Measurements from ENCODE around the gene CHRDL2.
A peak's percentile ranks its signal among the peaks of the same experiment; 100 is the strongest.
"Not testable (repeated sequence)": the region's sequence is repeated elsewhere in the genome, so short reads cannot be mapped to it uniquely, and the experiment has no call there.

Gene CHRDL2

DNA sequence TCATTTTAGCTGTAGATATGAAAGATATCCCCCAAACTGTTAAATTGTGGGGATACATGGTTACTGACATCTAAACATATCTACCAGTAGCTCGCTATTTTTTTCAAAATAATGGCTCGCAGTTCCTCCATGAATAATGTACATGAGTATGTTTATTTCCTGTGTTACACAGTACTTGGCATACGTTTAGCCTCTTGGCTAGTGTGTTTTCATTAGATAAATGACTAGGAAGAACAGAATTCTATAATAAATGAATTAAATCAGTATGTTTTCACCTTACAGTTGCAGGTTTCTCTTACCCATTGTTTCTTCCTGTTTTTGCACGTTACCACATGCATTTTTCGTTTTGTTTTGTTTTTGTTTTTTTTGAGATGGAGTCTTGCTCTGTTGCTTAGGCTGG, 39.2 kb upstream of the CHRDL2 start:
- Histone ChIP-seq H3K9me2 (replicated peaks; ENCODE audit: insufficient read depth, low read length) (no peaks in the 10 kb centered on the region), H3K9ac (ENCODE audit: low read length) (no peak overlapping the region), H3K27me3 (ENCODE audit: low read length) (no peaks in the 10 kb centered on the region), H2AFZ (ENCODE audit: low read depth, low read length, severe bottlenecking) (no peak overlapping the region), H3K9me3 (ENCODE audit: insufficient read depth, low read length) (no peaks in the 10 kb centered on the region), H4K20me1 (ENCODE audit: low read depth, low read length) (peaks cover 15% of the 10 kb centered on the region), H3K36me3 (ENCODE audit: low read length) (no peaks in the 10 kb centered on the region), H3K4me3 (ENCODE audit: insufficient read depth, low read length, poor library complexity, severe bottlenecking) (no peak overlapping the region), H3F3A (ENCODE audit: insufficient read depth) (no peaks in the 10 kb centered on the region; the same call in 1 of the 2 replicates), H3K79me2 (ENCODE audit: insufficient read depth, low read length) (peaks cover 14% of the 10 kb centered on the region; the same call in 1 of the 2 replicates), H3K27ac (ENCODE audit: low read depth, low read length) (no peak overlapping the region), H3K4me2 (ENCODE audit: low read depth, low read length, poor library complexity, severe bottlenecking) (peak overlapping the region; percentile 0)
- TF ChIP-seq EZH2phosphoT487 (conservative IDR thresholded peaks at IDR 0.05; ENCODE audit: low read length) = no peak
- TF ChIP-seq, protein P1, sequence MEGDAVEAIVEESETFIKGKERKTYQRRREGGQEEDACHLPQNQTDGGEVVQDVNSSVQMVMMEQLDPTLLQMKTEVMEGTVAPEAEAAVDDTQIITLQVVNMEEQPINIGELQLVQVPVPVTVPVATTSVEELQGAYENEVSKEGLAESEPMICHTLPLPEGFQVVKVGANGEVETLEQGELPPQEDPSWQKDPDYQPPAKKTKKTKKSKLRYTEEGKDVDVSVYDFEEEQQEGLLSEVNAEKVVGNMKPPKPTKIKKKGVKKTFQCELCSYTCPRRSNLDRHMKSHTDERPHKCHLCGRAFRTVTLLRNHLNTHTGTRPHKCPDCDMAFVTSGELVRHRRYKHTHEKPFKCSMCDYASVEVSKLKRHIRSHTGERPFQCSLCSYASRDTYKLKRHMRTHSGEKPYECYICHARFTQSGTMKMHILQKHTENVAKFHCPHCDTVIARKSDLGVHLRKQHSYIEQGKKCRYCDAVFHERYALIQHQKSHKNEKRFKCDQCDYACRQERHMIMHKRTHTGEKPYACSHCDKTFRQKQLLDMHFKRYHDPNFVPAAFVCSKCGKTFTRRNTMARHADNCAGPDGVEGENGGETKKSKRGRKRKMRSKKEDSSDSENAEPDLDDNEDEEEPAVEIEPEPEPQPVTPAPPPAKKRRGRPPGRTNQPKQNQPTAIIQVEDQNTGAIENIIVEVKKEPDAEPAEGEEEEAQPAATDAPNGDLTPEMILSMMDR (IDR thresholded peaks at IDR 0.05; ENCODE audit: insufficient read depth, low read length, poor library complexity, severe bottlenecking) = no peak

DNA sequence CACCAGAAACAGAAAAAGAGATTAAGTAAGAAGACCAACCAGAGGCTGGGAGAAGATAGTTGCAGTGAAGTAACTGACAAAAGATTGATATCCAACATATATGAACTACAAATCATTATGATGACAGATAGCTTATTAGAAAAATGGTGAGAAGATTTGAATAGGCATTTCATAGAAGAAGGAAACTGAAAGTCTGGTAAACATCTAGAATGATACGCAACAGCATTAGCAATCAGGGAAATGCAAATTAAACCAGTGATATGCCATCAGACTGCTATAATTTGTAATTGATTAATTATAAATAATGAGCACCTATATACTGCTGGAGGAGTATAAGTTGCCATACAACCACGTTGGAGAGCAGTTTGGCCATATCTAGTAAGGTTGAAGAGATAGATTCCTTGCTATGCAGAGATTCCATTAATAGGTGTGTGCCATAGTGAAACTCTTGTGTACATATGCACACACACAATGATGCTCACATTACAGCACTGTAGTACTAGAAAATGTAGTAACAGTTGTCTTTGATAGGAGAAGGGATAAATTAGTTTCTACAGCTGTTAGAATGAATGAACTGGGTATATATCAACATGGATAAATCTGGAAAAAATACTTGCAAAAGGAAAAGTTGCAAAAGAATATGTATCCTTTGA, 38.0 kb upstream of the CHRDL2 start:
- Histone ChIP-seq H4K20me1 (ENCODE audit: low read depth, low read length) (peaks cover 15% of the 10 kb centered on the region), H3K4me2 (ENCODE audit: low read depth, low read length, poor library complexity, severe bottlenecking) (no peak overlapping the region), H3F3A (ENCODE audit: insufficient read depth) (no peaks in the 10 kb centered on the region; the same call in 1 of the 2 replicates), H3K9ac (ENCODE audit: low read length) (no peak overlapping the region), H3K4me3 (ENCODE audit: insufficient read depth, low read length, poor library complexity, severe bottlenecking) (no peak overlapping the region), H3K9me3 (ENCODE audit: insufficient read depth, low read length) (no peaks in the 10 kb centered on the region), H3K9me2 (replicated peaks; ENCODE audit: insufficient read depth, low read length) (no peaks in the 10 kb centered on the region), H3K27ac (ENCODE audit: low read depth, low read length) (no peak overlapping the region), H3K79me2 (ENCODE audit: insufficient read depth, low read length) (peaks cover 14% of the 10 kb centered on the region; the same call in 1 of the 2 replicates), H3K27me3 (ENCODE audit: low read length) (no peaks in the 10 kb centered on the region), H3K36me3 (ENCODE audit: low read length) (no peaks in the 10 kb centered on the region), H2AFZ (ENCODE audit: low read depth, low read length, severe bottlenecking) (no peak overlapping the region)
- TF ChIP-seq, protein P1 (IDR thresholded peaks at IDR 0.05; ENCODE audit: insufficient read depth, low read length, poor library complexity, severe bottlenecking) = no peak
- TF ChIP-seq EZH2phosphoT487 (conservative IDR thresholded peaks at IDR 0.05; ENCODE audit: low read length) = no peak

DNA sequence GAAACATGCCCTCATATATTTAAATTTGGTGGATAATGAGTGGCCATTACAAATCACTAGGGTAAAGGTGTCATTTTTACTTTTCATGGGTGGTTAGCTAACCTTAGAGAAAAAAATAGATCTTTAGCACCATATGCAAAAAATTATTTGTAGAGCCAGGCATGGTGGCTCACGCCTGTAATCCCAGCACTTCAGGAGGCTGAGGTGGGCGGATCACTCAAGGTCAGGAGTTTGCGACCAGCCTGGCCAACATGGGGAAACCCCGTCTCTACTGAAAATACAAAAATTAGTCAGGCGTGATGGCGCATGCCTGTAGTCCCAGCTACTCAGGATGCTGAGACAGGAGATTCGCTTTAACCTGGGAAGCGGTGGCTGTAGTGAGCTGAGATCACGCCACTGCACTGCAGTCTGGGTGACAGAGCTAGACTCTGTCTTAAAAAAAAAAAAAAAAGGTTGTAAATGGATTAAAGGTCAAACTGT, 37.0 kb upstream of the CHRDL2 start:
- Histone ChIP-seq H4K20me1 (ENCODE audit: low read depth, low read length) (peaks cover 15% of the 10 kb centered on the region), H3K4me2 (ENCODE audit: low read depth, low read length, poor library complexity, severe bottlenecking) (peak overlapping the region; percentile 26), H3K79me2 (ENCODE audit: insufficient read depth, low read length) (peaks cover 13% of the 10 kb centered on the region; the same call in 1 of the 2 replicates)
- H3K27ac ChIP-seq (ENCODE audit: low read depth, low read length); H3K9ac ChIP-seq (ENCODE audit: low read length); H3K9me2 ChIP-seq (replicated peaks; ENCODE audit: insufficient read depth, low read length); H2AFZ ChIP-seq (ENCODE audit: low read depth, low read length, severe bottlenecking); H3F3A ChIP-seq (ENCODE audit: insufficient read depth); H3K9me3 ChIP-seq (ENCODE audit: insufficient read depth, low read length); H3K4me3 ChIP-seq (ENCODE audit: insufficient read depth, low read length, poor library complexity, severe bottlenecking); H3K36me3 ChIP-seq (ENCODE audit: low read length); H3K27me3 ChIP-seq (ENCODE audit: low read length): not testable (repeated sequence)

DNA sequence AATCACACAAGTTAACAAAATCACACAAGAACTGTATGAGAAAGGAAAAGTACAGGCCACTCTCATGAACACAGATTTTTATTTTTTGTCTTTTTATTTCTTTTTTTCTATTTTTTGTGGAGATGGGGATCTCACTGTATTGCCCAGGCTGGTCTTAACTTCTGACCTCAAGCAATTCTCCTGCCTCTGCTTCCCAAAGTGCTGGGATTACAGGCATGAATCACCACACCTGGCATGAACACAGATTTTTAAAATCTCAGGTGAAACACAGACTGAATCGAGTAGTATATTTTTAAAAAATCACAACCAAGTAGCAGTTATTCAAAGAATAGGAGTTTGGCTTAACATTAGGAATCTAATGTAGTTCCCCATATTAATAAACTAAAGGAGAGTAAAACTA, 35.7 kb upstream of the CHRDL2 start:
- no peak overlapping the region for H2AFZ ChIP-seq (ENCODE audit: low read depth, low read length, severe bottlenecking)
- no peaks in the 10 kb centered on the region for H3K27me3 ChIP-seq (ENCODE audit: low read length)
- no peaks in the 10 kb centered on the region for H3K36me3 ChIP-seq (ENCODE audit: low read length)
- H3K27ac ChIP-seq (ENCODE audit: low read depth, low read length) = no peak overlapping the region
- no peak overlapping the region for H3K9ac ChIP-seq (ENCODE audit: low read length)
- no peak overlapping the region for H3K4me3 ChIP-seq (ENCODE audit: insufficient read depth, low read length, poor library complexity, severe bottlenecking)
- TF ChIP-seq EZH2phosphoT487 (conservative IDR thresholded peaks at IDR 0.05; ENCODE audit: low read length) = no peak
- TF ChIP-seq, protein P1 (IDR thresholded peaks at IDR 0.05; ENCODE audit: insufficient read depth, low read length, poor library complexity, severe bottlenecking) = no peak
- H3K79me2 ChIP-seq (ENCODE audit: insufficient read depth, low read length) = peaks cover 18% of the 10 kb centered on the region
- no peaks in the 10 kb centered on the region for H3K9me3 ChIP-seq (ENCODE audit: insufficient read depth, low read length)
- no peaks in the 10 kb centered on the region; the same call in 1 of the 2 replicates for H3F3A ChIP-seq (ENCODE audit: insufficient read depth)
- H4K20me1 ChIP-seq (ENCODE audit: low read depth, low read length) = peaks cover 18% of the 10 kb centered on the region
- H3K4me2 ChIP-seq (ENCODE audit: low read depth, low read length, poor library complexity, severe bottlenecking) = no peak overlapping the region
- no peaks in the 10 kb centered on the region for H3K9me2 ChIP-seq (replicated peaks; ENCODE audit: insufficient read depth, low read length)

Data from SU-DHL-6 (cell line).